Measurements from ENCODE around the gene ASB3. TPM values are rescaled to one million over a fixed set of nuclear protein-coding genes. Genes with fewer than 3 reads are reported as not detected.
"Not testable (repeated sequence)": the region's sequence is repeated elsewhere in the genome, so short reads cannot be mapped to it uniquely, and the experiment has no call there.

ASB3 gene
- total and polyA plus RNA-seq, 2 donors = 25.1 to 31.8 TPM

DNA sequence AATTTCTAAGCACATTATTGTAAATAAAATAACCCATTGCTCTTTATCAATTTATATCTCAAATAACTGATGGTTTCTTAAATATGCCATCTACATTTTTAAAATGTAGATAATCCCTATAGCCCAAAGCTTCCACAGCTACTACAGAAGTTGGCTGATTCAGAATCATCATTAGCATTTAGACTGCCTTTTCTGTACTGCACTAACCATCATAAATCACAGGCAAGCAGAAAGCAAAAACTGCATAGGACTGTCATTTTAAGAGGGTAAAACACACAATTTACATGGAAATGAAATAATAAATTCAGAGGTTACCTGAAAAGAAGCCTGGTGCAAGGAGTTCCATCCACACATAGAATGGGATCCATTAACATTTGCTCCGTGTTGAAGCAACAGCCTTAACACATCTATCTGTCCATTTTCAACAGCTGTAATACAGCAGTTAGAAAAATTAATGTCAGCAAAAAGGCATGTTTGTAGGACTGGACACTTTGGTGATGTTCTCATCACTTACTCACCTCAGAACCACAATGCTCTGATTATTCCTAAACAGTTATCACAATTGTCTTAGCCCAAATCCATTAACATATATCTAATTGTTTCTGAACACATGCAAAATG lies 57.5 kb downstream of the ASB3 start:
- no peak overlapping the region for H3K4me3 ChIP-seq (ENCODE audit: low read length in 2 of 2)
- no peaks in the 10 kb centered on the region for H3K9me3 ChIP-seq (ENCODE audit: control insufficient read depth in 2 of 2, insufficient read depth in 1 of 2, low read length in 1 of 2)
- 94% methylated on average over 1 of the region's 1 CpG for WGBS
- no peaks in the 10 kb centered on the region for H3K4me1 ChIP-seq (ENCODE audit: control insufficient read depth in 2 of 2, insufficient read depth in 2 of 2, low read length in 2 of 2)
- H3K27ac ChIP-seq (ENCODE audit: low read depth in 1 of 2, low read length in 1 of 2) = no peak overlapping the region
- no peak for DNase-seq (ENCODE audit: low read depth in 6 of 9, low spot score in 9 of 9)
- peaks cover 8 to 16% of the 10 kb centered on the region in 2 donors for H3K36me3 ChIP-seq (ENCODE audit: control insufficient read depth in 2 of 2, insufficient read depth in 2 of 2, low read length in 1 of 2)
- no peaks in the 10 kb centered on the region for H3K27me3 ChIP-seq (ENCODE audit: control insufficient read depth in 2 of 2, insufficient read depth in 1 of 2, low read length in 1 of 2)

DNA sequence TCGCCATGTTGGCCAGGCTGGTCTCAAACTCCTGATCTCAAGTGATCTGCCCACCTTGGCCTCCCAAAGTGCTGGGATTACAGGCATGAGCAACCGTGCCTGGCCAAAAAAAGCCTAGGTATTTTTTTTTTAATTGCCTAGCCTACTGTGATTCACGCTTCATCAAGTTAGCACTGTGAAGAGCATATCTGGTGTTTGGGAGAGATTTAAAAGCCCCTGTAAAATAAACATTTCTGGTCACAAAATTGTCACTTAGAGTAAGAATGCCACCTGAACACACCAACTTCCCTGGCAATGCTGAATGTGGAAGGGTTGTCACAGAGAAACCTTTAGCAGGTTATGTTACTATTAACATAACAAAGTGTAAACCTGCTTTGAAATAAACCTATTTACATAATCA lies 58.8 kb downstream of the ASB3 start:
- over 99% methylated on average over 3 of the region's 3 CpGs for WGBS
- H3K4me1 ChIP-seq (ENCODE audit: control insufficient read depth in 2 of 2, insufficient read depth in 2 of 2, low read length in 2 of 2) = no peaks in the 10 kb centered on the region
- H3K36me3 ChIP-seq (ENCODE audit: control insufficient read depth in 2 of 2, insufficient read depth in 2 of 2, low read length in 1 of 2) = peaks cover 4 to 16% of the 10 kb centered on the region in 2 donors
- H3K9me3 ChIP-seq (ENCODE audit: control insufficient read depth in 2 of 2, insufficient read depth in 1 of 2, low read length in 1 of 2) = no peaks in the 10 kb centered on the region
- no peak for DNase-seq (ENCODE audit: low read depth in 6 of 9, low spot score in 9 of 9)
- no peak overlapping the region for H3K27ac ChIP-seq (ENCODE audit: low read depth in 1 of 2, low read length in 1 of 2)
- H3K27me3 ChIP-seq (ENCODE audit: control insufficient read depth in 2 of 2, insufficient read depth in 1 of 2, low read length in 1 of 2) = no peaks in the 10 kb centered on the region
- H3K4me3 ChIP-seq (ENCODE audit: low read length in 2 of 2) = no peak overlapping the region

DNA sequence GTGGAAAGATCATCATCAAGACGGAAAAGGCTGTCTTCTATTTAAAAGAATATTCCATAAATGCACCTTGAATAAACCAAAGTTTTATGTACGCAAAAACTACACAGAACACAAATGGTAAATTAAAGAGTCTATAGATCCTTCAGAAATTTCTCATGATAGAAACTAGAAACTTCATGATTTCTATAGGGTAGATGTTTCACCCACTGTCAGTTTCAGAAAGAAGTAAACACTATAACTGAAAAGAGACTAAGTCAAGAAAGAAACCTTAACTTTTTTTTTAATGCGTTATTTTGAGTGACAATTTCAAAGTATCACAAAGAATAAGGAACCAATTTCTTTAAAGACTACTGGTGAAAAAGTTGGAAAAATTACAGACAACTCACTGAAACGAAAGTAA lies 61.1 kb downstream of the ASB3 start:
- Histone ChIP-seq H3K4me1 (ENCODE audit: control insufficient read depth in 2 of 2, insufficient read depth in 2 of 2, low read length in 2 of 2) (no peaks in the 10 kb centered on the region), H3K27ac (ENCODE audit: low read depth in 1 of 2, low read length in 1 of 2) (no peak overlapping the region), H3K9me3 (ENCODE audit: control insufficient read depth in 2 of 2, insufficient read depth in 1 of 2, low read length in 1 of 2) (no peaks in the 10 kb centered on the region), H3K4me3 (ENCODE audit: low read length in 2 of 2) (no peak overlapping the region), H3K27me3 (ENCODE audit: control insufficient read depth in 2 of 2, insufficient read depth in 1 of 2, low read length in 1 of 2) (no peaks in the 10 kb centered on the region), H3K36me3 (ENCODE audit: control insufficient read depth in 2 of 2, insufficient read depth in 2 of 2, low read length in 1 of 2) (peaks cover 4 to 15% of the 10 kb centered on the region in 2 donors)
- 96% methylated on average over 4 of the region's 4 CpGs for WGBS
- DNase-seq (ENCODE audit: low read depth in 6 of 9, low spot score in 9 of 9) = no peak

DNA sequence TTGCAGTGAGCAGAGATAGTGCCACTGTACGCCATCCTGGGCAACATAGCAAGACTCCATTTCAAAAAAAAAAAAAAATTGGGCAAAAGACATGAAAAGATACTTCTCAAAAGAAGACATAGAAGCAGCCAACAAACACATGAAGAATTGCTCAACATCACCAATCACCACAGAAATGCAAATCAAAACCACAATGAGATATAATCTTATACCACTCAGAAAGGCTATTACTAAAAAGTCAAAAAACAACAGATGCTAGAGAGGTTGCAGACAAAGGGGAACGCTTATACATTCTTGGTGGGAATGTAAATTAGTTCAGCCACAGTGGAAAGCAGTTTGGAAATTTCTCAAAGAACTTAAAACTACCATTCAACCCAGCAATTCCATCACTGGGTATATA lies 62.2 kb downstream of the ASB3 start:
- 86% methylated on average over 2 of the region's 2 CpGs for WGBS
- no peaks in the 10 kb centered on the region for H3K9me3 ChIP-seq (ENCODE audit: control insufficient read depth in 2 of 2, insufficient read depth in 1 of 2, low read length in 1 of 2)
- no peaks in the 10 kb centered on the region for H3K4me1 ChIP-seq (ENCODE audit: control insufficient read depth in 2 of 2, insufficient read depth in 2 of 2, low read length in 2 of 2)
- no peaks in the 10 kb centered on the region for H3K27me3 ChIP-seq (ENCODE audit: control insufficient read depth in 2 of 2, insufficient read depth in 1 of 2, low read length in 1 of 2)
- DNase-seq (ENCODE audit: low read depth in 6 of 9, low spot score in 9 of 9) = no peak
- H3K4me3 ChIP-seq (ENCODE audit: low read length in 2 of 2) = no peak overlapping the region
- no peak overlapping the region for H3K27ac ChIP-seq (ENCODE audit: low read depth in 1 of 2, low read length in 1 of 2)
- peaks cover 0 to 11% of the 10 kb centered on the region in 2 donors for H3K36me3 ChIP-seq (ENCODE audit: control insufficient read depth in 2 of 2, insufficient read depth in 2 of 2, low read length in 1 of 2)

DNA sequence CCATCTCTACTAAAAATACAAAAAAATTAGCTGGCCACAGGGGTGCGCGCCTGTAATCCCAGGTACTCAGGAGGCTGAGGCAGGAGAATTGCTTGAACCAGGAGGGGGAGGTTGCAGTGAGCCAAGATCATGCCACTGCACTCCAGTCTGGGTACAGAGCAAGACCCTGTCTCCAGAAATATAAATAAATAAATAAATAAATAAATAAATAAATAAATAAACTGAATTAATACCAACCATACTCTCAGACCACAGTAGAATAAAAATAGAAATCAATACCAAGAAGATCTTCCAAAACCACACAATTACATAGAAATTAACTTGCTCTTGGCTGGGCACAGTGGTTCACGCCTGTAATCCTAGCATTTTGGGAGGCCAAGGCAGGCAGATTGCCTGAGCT lies 65.8 kb downstream of the ASB3 start:
- not testable (repeated sequence) for H3K9me3 ChIP-seq (ENCODE audit: control insufficient read depth in 2 of 2, insufficient read depth in 1 of 2, low read length in 1 of 2); H3K27me3 ChIP-seq (ENCODE audit: control insufficient read depth in 2 of 2, insufficient read depth in 1 of 2, low read length in 1 of 2); H3K4me1 ChIP-seq (ENCODE audit: control insufficient read depth in 2 of 2, insufficient read depth in 2 of 2, low read length in 2 of 2); H3K36me3 ChIP-seq (ENCODE audit: control insufficient read depth in 2 of 2, insufficient read depth in 2 of 2, low read length in 1 of 2); H3K27ac ChIP-seq (ENCODE audit: low read depth in 1 of 2, low read length in 1 of 2); H3K4me3 ChIP-seq (ENCODE audit: low read length in 2 of 2); DNase-seq (ENCODE audit: low read depth in 6 of 9, low spot score in 9 of 9)
- WGBS = 99% methylated on average over 3 of the region's 3 CpGs

DNA sequence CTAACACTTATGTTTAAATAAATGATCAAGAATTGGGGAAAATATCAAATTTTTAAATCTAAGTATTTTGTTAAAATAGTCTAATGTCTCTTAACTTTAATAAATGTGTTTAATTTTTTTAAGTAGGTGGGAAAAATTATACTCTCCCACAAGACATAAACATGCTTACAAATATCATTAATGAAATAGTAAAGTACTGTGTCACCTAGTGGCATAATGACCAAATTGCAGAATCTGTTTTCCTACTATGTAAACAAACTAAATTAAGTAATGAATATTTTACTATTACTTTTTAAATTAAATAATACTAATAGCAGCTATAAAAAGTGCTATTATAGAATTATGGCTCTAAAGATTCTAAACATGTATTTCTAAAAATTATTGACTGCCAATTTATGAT lies 71.2 kb downstream of the ASB3 start:
- H3K9me3 ChIP-seq (ENCODE audit: control insufficient read depth in 2 of 2, insufficient read depth in 1 of 2, low read length in 1 of 2) = no peaks in the 10 kb centered on the region
- H3K27me3 ChIP-seq (ENCODE audit: control insufficient read depth in 2 of 2, insufficient read depth in 1 of 2, low read length in 1 of 2) = no peaks in the 10 kb centered on the region
- H3K4me1 ChIP-seq (ENCODE audit: control insufficient read depth in 2 of 2, insufficient read depth in 2 of 2, low read length in 2 of 2) = no peaks in the 10 kb centered on the region
- H3K4me3 ChIP-seq (ENCODE audit: low read length in 2 of 2) = no peak overlapping the region
- DNase-seq (ENCODE audit: low read depth in 6 of 9, low spot score in 9 of 9) = no peak
- no peak overlapping the region for H3K27ac ChIP-seq (ENCODE audit: low read depth in 1 of 2, low read length in 1 of 2)
- H3K36me3 ChIP-seq (ENCODE audit: control insufficient read depth in 2 of 2, insufficient read depth in 2 of 2, low read length in 1 of 2) = peaks cover 11 to 23% of the 10 kb centered on the region in 2 donors

DNA sequence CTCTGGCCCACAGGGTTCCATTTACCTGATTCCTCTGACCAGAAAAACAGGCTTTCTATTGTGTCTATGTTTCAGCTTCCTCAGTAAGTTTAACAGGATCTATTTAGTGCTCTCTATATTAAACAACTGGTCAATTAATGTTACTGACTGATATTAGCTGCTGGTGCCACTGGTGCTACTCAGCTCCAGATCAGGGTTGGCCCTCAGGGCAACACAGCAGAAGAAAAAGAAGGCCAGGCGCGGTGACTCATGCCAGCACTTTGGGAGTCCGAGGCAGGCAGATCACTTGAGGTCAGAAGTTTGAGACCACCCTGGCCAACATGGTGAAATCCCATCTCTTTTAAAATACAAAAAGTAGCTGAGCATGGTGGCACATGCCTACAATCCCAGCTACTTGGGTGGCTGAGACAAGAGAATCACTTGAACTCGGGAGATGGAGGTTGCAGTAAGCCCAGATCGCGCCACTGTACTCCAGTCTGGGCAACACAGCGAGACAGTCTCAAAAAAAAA lies 75.4 kb downstream of the ASB3 start:
- no peak overlapping the region for H3K4me3 ChIP-seq (ENCODE audit: low read length in 2 of 2)
- WGBS = over 99% methylated on average over 7 of the region's 7 CpGs
- no peak for DNase-seq (ENCODE audit: low read depth in 6 of 9, low spot score in 9 of 9)
- H3K27ac ChIP-seq (ENCODE audit: low read depth in 1 of 2, low read length in 1 of 2) = no peak overlapping the region
- H3K9me3 ChIP-seq (ENCODE audit: control insufficient read depth in 2 of 2, insufficient read depth in 1 of 2, low read length in 1 of 2) = peaks cover 7 to 10% of the 10 kb centered on the region in 2 donors
- peaks cover 34 to 46% of the 10 kb centered on the region in 2 donors for H3K36me3 ChIP-seq (ENCODE audit: control insufficient read depth in 2 of 2, insufficient read depth in 2 of 2, low read length in 1 of 2)
- no peaks in the 10 kb centered on the region for H3K4me1 ChIP-seq (ENCODE audit: control insufficient read depth in 2 of 2, insufficient read depth in 2 of 2, low read length in 2 of 2)
- H3K27me3 ChIP-seq (ENCODE audit: control insufficient read depth in 2 of 2, insufficient read depth in 1 of 2, low read length in 1 of 2) = no peaks in the 10 kb centered on the region

DNA sequence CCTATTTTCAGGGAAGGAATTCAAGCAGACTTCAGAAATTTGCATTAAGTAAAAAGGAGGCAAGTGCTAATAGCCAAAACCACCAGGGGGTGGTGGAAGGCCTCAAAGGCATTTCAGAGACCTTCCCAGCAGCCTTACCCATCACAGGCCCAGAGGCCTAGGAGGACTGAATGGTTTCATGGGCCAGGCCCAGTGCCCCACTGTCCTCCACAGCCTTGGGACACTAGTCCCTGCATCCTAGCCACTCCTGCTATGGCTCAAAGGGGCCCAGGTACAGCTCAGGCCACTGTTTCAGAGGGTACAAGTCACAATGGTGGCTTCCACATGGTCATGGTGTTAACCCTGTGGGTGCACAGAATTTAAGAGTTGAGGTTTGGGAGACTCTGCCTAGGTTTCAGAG lies 77.8 kb downstream of the ASB3 start:
- Histone ChIP-seq H3K4me3 (ENCODE audit: low read length in 2 of 2) (no peak overlapping the region), H3K27ac (ENCODE audit: low read depth in 1 of 2, low read length in 1 of 2) (no peak overlapping the region), H3K4me1 (ENCODE audit: control insufficient read depth in 2 of 2, insufficient read depth in 2 of 2, low read length in 2 of 2) (no peaks in the 10 kb centered on the region), H3K27me3 (ENCODE audit: control insufficient read depth in 2 of 2, insufficient read depth in 1 of 2, low read length in 1 of 2) (no peaks in the 10 kb centered on the region), H3K36me3 (ENCODE audit: control insufficient read depth in 2 of 2, insufficient read depth in 2 of 2, low read length in 1 of 2) (peaks cover 31 to 36% of the 10 kb centered on the region in 2 donors), H3K9me3 (ENCODE audit: control insufficient read depth in 2 of 2, insufficient read depth in 1 of 2, low read length in 1 of 2) (peaks cover 7 to 10% of the 10 kb centered on the region in 2 donors)
- no peak for DNase-seq (ENCODE audit: low read depth in 6 of 9, low spot score in 9 of 9)

DNA sequence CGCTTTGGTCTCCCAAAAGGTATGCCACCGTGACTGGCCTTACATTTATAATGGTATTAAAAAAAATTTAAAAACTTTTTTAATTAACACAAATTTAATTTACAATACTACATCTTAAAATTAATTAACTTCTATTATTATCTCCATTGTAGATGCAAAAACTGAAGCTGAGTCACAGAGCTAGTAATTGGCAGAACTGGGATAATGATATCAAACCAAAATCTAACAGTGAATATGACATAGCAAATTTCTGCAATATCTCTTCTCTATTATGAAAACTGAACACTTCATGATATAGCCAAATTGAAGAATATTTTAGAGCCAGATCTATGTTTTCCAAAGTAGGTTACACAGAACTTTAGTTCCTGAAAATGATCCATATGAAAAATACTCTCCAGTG lies 85.5 kb downstream of the ASB3 start:
- Histone ChIP-seq H3K27ac (ENCODE audit: low read depth in 1 of 2, low read length in 1 of 2) (no peak overlapping the region), H3K4me1 (ENCODE audit: control insufficient read depth in 2 of 2, insufficient read depth in 2 of 2, low read length in 2 of 2) (no peaks in the 10 kb centered on the region), H3K27me3 (ENCODE audit: control insufficient read depth in 2 of 2, insufficient read depth in 1 of 2, low read length in 1 of 2) (no peaks in the 10 kb centered on the region), H3K36me3 (ENCODE audit: control insufficient read depth in 2 of 2, insufficient read depth in 2 of 2, low read length in 1 of 2) (peaks cover 15 to 18% of the 10 kb centered on the region in 2 donors), H3K9me3 (ENCODE audit: control insufficient read depth in 2 of 2, insufficient read depth in 1 of 2, low read length in 1 of 2) (no peaks in the 10 kb centered on the region), H3K4me3 (ENCODE audit: low read length in 2 of 2) (no peak overlapping the region)
- 96% methylated on average over 2 of the region's 2 CpGs for WGBS
- no peak for DNase-seq (ENCODE audit: low read depth in 6 of 9, low spot score in 9 of 9)
